ENCODE measurements around the gene CDC7.
A peak's percentile ranks its signal among the peaks of the same experiment; 100 is the strongest.

Gene CDC7

GRCh38 chr1:91527266-91527765 lies 26.7 kb downstream of the CDC7 start:
- no peaks in the 10 kb centered on the region for H3K9me2 ChIP-seq (replicated peaks; ENCODE audit: insufficient read depth, low read length)
- H3K4me3 ChIP-seq (ENCODE audit: low read length), result no peak overlapping the region
- no peak overlapping the region for H2AFZ ChIP-seq (ENCODE audit: low read length)
- no peak for TF ChIP-seq EZH2phosphoT487 (IDR thresholded peaks at IDR 0.05; ENCODE audit: low read length)
- no peak for TF ChIP-seq CTCF (IDR thresholded peaks at IDR 0.05; ENCODE audit: low read length)
- TF ChIP-seq EZH2 (optimal IDR thresholded peaks at IDR 0.05; ENCODE audit: low read depth, low read length), result no peak
- H3K4me1 ChIP-seq (ENCODE audit: low read length), result no peaks in the 10 kb centered on the region
- no peaks in the 10 kb centered on the region for H3K9me3 ChIP-seq (replicated peaks; ENCODE audit: insufficient read depth, low read length)
- H3K9ac ChIP-seq (ENCODE audit: low read length), result no peak overlapping the region
- no peak overlapping the region for H3K27ac ChIP-seq (ENCODE audit: low read length)
- H3K36me3 ChIP-seq (replicated peaks; ENCODE audit: insufficient read depth, low read length), result no peaks in the 10 kb centered on the region
- H3K79me2 ChIP-seq (ENCODE audit: low read length), result no peaks in the 10 kb centered on the region
- no peaks in the 10 kb centered on the region for H3F3A ChIP-seq (ENCODE audit: insufficient read depth, low read length)
- H4K20me1 ChIP-seq (ENCODE audit: insufficient read depth, low read length), result no peaks in the 10 kb centered on the region
- H3K27me3 ChIP-seq (replicated peaks; ENCODE audit: insufficient read depth, low read length), result no peaks in the 10 kb centered on the region
- DNase-seq, result no peak
- H3K4me2 ChIP-seq (ENCODE audit: low read depth, low read length), result no peak overlapping the region

- no peaks in the 10 kb centered on the region for H3F3A ChIP-seq (ENCODE audit: insufficient read depth, low read length)
Measured at GRCh38 chr1:91527781-91528180, 27.1 kb downstream of the CDC7 start.

GRCh38 chr1:91529856-91530255 lies 29.2 kb downstream of the CDC7 start:
- Histone ChIP-seq H3K27ac (ENCODE audit: low read length) (no peak overlapping the region), H3K4me2 (ENCODE audit: low read depth, low read length) (no peak overlapping the region)
- DNase-seq, result no peak

More at GRCh38 chr1:91527781-91528180, 27.1 kb downstream of the CDC7 start:
- no peak for TF ChIP-seq EZH2phosphoT487 (IDR thresholded peaks at IDR 0.05; ENCODE audit: low read length)
- no peak for TF ChIP-seq CTCF (IDR thresholded peaks at IDR 0.05; ENCODE audit: low read length)
- TF ChIP-seq EZH2 (optimal IDR thresholded peaks at IDR 0.05; ENCODE audit: low read depth, low read length), result no peak
- Histone ChIP-seq H3K4me2 (ENCODE audit: low read depth, low read length) (no peak overlapping the region), H2AFZ (ENCODE audit: low read length) (no peak overlapping the region), H3K27ac (ENCODE audit: low read length) (no peak overlapping the region), H3K27me3 (replicated peaks; ENCODE audit: insufficient read depth, low read length) (no peaks in the 10 kb centered on the region), H3K9me3 (replicated peaks; ENCODE audit: insufficient read depth, low read length) (no peaks in the 10 kb centered on the region), H3K36me3 (replicated peaks; ENCODE audit: insufficient read depth, low read length) (no peaks in the 10 kb centered on the region), H3K4me1 (ENCODE audit: low read length) (no peaks in the 10 kb centered on the region), H3K79me2 (ENCODE audit: low read length) (no peaks in the 10 kb centered on the region), H3K9me2 (replicated peaks; ENCODE audit: insufficient read depth, low read length) (no peaks in the 10 kb centered on the region), H4K20me1 (ENCODE audit: insufficient read depth, low read length) (no peaks in the 10 kb centered on the region), H3K9ac (ENCODE audit: low read length) (no peak overlapping the region), H3K4me3 (ENCODE audit: low read length) (no peak overlapping the region)
- DNase-seq, result no peak

More at GRCh38 chr1:91529856-91530255, 29.2 kb downstream of the CDC7 start:
- no peaks in the 10 kb centered on the region for H3K9me2 ChIP-seq (replicated peaks; ENCODE audit: insufficient read depth, low read length)
- H3K9me3 ChIP-seq (replicated peaks; ENCODE audit: insufficient read depth, low read length), result no peaks in the 10 kb centered on the region
- no peaks in the 10 kb centered on the region for H3K36me3 ChIP-seq (replicated peaks; ENCODE audit: insufficient read depth, low read length)
- H3K79me2 ChIP-seq (ENCODE audit: low read length), result no peaks in the 10 kb centered on the region
- no peak overlapping the region for H2AFZ ChIP-seq (ENCODE audit: low read length)
- no peak overlapping the region for H3K4me3 ChIP-seq (ENCODE audit: low read length)
- no peaks in the 10 kb centered on the region for H4K20me1 ChIP-seq (ENCODE audit: insufficient read depth, low read length)
- H3F3A ChIP-seq (ENCODE audit: insufficient read depth, low read length), result no peaks in the 10 kb centered on the region
- H3K4me1 ChIP-seq (ENCODE audit: low read length), result no peaks in the 10 kb centered on the region
- TF ChIP-seq EZH2 (optimal IDR thresholded peaks at IDR 0.05; ENCODE audit: low read depth, low read length) (no peak), EZH2phosphoT487 (IDR thresholded peaks at IDR 0.05; ENCODE audit: low read length) (no peak), CTCF (IDR thresholded peaks at IDR 0.05; ENCODE audit: low read length) (peak; percentile 19; the same call in 1 of the 2 replicates)
- H3K9ac ChIP-seq (ENCODE audit: low read length), result no peak overlapping the region
- no peaks in the 10 kb centered on the region for H3K27me3 ChIP-seq (replicated peaks; ENCODE audit: insufficient read depth, low read length)
